NB4 (cell line): Measurements from ENCODE around the gene JPT2.

Experiments
- DNase-seq: peaks from one replicate; pipeline ENCODE4 v3.0.0; 2010; ENCODE audit warnings: low read depth
- H3K4me3 ChIP-seq: one replicate; pipeline ENCODE4 v1.5.1; 2011; ENCODE audit warnings: mild to moderate bottlenecking, low read depth, low read length, moderate library complexity
- MYC ChIP-seq: IDR thresholded peaks from 2 replicates; pipeline ENCODE4 v1.6.1; 2011; ENCODE audit warnings: low read depth, low read length
- POLR2A ChIP-seq: IDR thresholded peaks from 2 replicates; pipeline ENCODE4 v1.6.1; 2011; ENCODE audit warnings: mild to moderate bottlenecking; ENCODE audit not compliant: insufficient read length; ENCODE audit errors: extremely low read depth
- TF ChIP-seq, protein P1 (sequence below): IDR thresholded peaks from one replicate; pipeline ENCODE4 v1.5.1; 2012; ENCODE audit warnings: low read depth, low read length
- TF ChIP-seq, protein P2 (sequence below): IDR thresholded peaks from 2 replicates; pipeline ENCODE4 v1.6.1; 2011; ENCODE audit warnings: low read depth, low read length

JPT2 gene

DNA sequence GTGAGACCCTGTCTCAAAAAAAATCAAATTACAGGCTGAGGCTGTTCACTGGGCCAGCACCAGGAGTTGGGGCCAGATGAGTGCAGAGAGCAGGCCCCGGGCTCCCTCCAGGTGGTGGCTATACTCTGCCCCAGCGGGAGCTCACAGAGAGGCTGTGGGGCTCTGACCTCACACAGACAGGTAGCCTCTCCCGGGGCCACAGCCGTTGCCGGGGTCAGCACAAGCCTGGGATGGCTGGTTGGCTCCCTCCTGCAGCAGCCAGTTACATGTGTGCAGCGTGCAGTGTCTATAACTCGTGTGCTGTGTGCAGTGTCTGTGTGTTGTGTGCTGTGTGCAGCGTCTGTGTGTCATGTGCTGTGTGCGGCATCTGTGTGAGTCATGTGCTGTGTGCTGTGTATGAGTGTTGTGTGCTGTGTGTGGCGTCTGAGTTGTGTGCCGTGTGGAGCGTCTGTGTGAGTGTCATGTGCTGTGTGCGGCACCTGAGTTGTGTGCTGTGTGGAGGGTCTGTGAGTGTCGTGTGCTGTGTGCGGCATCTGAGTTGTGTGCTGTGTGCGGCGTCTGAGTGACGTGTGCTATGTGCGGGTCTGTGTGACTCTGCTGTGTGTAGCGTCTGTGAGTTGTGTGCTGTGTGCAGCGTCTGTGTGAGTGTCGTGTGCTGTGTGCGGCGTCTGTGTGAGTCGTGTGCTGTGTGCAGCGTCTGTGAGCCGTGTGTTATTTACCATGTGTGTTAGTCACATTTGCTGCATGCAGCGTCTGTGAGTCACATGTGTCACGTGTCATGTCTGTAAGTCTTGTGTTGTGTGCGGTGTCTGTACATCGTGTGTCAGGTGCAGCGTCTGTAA, 48.8 kb downstream of the JPT2 start:
- no peak overlapping the region for H3K4me3 ChIP-seq
- no peak for TF ChIP-seq POLR2A
- TF ChIP-seq, protein P1, sequence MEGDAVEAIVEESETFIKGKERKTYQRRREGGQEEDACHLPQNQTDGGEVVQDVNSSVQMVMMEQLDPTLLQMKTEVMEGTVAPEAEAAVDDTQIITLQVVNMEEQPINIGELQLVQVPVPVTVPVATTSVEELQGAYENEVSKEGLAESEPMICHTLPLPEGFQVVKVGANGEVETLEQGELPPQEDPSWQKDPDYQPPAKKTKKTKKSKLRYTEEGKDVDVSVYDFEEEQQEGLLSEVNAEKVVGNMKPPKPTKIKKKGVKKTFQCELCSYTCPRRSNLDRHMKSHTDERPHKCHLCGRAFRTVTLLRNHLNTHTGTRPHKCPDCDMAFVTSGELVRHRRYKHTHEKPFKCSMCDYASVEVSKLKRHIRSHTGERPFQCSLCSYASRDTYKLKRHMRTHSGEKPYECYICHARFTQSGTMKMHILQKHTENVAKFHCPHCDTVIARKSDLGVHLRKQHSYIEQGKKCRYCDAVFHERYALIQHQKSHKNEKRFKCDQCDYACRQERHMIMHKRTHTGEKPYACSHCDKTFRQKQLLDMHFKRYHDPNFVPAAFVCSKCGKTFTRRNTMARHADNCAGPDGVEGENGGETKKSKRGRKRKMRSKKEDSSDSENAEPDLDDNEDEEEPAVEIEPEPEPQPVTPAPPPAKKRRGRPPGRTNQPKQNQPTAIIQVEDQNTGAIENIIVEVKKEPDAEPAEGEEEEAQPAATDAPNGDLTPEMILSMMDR, result no peak
- TF ChIP-seq, protein P2, sequence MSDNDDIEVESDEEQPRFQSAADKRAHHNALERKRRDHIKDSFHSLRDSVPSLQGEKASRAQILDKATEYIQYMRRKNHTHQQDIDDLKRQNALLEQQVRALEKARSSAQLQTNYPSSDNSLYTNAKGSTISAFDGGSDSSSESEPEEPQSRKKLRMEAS, result no peak
- no peak for TF ChIP-seq MYC
- no peak for DNase-seq

DNA sequence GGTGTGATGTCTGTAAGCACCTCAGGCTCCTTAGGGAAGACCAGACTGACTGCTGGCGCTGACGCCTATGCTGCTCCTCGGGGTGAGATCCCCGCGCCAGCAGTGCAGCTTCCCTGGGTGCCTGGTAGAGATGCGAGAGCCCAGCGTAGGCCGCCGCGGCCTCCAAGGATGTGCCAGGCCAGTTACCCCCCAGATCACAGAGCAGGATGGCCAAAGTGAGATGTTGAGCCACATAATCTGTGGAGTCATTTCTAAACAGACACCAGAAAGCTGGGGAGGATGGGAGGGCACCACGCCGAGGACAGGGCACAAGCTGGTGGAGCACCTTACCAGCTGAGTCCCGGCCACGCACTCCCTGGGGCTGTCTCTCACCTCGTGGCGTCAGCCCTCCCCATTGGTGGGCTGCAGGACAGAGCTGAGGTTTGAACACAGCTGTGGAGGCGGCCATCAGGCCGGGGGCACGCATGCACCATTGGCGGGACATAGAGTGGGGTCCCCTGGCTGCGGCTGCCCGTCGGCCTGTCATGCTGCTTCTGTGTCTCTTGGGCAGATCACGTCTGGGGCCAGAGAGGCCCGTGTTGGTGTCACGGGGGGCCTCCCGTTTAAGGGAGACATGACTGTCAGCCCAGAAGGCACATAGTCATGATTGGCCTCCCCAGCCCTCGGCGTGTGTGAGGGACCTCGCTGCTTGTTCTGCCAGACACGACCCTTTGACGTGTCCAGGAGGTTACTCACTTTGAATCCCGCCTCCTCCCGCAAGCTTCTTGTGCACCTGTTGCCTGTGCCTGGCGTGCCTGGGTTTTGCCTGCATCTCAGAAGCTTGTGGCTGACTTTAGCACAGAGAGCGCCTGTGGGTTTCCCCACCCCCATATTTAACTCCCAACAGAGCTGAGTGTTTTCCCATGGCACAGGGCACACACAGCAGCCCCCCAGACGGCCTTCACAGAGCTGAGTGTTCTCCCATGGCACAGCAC, 49.9 kb downstream of the JPT2 start:
- TF ChIP-seq POLR2A (no peak), MYC (no peak)
- TF ChIP-seq, protein P1, result no peak
- TF ChIP-seq, protein P2, result no peak
- no peak for DNase-seq
- no peak overlapping the region for H3K4me3 ChIP-seq

DNA sequence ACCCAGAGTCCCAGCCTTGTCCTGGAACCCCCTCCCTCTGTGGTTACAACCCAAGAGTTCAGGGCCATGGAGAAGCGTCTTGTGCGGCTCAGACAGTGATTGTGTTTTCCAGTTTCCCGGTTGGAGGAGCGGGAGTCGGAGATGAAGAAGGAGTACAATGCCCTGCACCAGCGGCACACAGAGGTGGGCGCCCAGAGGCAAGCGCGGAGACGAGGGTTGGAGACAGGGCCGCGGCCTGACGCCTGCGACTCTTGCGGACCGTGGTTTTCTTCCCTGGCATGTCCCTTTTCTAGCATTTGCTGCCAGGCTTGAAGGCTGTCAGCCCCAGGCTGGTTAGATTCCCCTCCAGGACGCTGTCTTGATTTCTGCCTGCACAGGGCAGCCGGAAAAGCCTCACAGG, 50.9 kb downstream of the JPT2 start:
- H3K4me3 ChIP-seq, result no peak overlapping the region
- DNase-seq, result no peak
- TF ChIP-seq, protein P1, result no peak
- TF ChIP-seq, protein P2, result no peak
- no peak for TF ChIP-seq MYC
- no peak for TF ChIP-seq POLR2A

DNA sequence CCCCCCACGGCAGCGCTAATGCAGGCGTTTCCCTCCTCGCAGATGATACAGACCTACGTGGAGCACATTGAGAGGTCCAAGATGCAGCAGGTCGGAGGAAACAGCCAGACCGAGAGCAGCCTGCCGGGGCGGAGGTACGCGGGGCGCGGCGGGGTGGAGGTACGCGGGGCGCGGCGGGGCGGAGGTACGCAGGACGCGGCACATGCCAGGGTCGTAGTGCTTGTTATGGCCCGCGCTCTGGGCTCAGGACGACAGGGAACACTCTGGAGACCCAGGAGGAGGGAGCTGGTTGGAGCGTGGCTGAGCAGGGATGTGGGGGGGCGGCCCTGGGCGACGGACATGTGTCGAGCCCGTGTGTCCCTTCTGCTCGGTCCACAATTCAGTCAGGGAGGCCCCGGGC, 51.4 kb downstream of the JPT2 start:
- H3K4me3 ChIP-seq, result no peak overlapping the region
- TF ChIP-seq POLR2A (no peak), MYC (no peak)
- TF ChIP-seq, protein P2, result no peak
- TF ChIP-seq, protein P1, result no peak
- no peak for DNase-seq

DNA sequence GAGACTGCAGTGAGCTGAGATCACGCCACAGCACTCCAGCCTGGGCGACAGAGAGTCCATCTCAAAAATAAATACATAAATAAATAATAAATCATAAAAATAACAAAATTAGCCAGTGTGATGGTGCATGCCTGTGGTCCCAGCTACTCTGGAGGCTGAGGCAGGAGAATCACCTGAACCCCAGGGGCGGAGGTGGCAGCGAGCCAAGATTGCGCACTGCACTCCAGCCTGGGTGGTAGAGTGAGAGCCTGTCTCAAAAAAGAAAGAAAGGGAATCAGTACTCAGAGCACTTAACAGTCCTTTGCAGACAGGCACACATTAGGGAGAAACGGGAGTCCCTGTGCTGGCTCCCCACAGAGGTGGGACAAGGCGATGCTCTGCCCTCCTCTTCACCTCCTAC, 53.0 kb downstream of the JPT2 start:
- H3K4me3 ChIP-seq, result no peak overlapping the region
- TF ChIP-seq MYC, result no peak
- TF ChIP-seq, protein P1, result no peak
- TF ChIP-seq POLR2A, result no peak
- TF ChIP-seq, protein P2, result no peak
- no peak for DNase-seq
